DLD1 (cell line): ENCODE results near the gene UVRAG.
"Not testable (repeated sequence)": the region's sequence is repeated elsewhere in the genome, so short reads cannot be mapped to it uniquely, and the experiment has no call there.

Source experiments
- in situ Hi-C: cut with HindIII; loops from 2 replicates; pipeline ENCODE4 v1.10.0; 2017; ENCODE audit warnings: low sequenced_read_pairs

UVRAG gene

GRCh38 chr11:75873417-75874221 lies 58.6 kb downstream of the UVRAG start:
- in situ Hi-C loops: no loop called here

- in situ Hi-C loops: no loop called here
Observed at GRCh38 chr11:75874684-75875341, 59.8 kb downstream of the UVRAG start.

- in situ Hi-C loops: not testable (repeated sequence)
Observed at GRCh38 chr11:75877327-75877726, 62.3 kb downstream of the UVRAG start.

GRCh38 chr11:75877931-75878330 lies 62.9 kb downstream of the UVRAG start:
- in situ Hi-C loops: not testable (repeated sequence)

GRCh38 chr11:75878933-75879332 lies 63.9 kb downstream of the UVRAG start:
- in situ Hi-C loops: no loop called here

- in situ Hi-C loops: no loop called here
Observed at GRCh38 chr11:75879737-75880136, 64.7 kb downstream of the UVRAG start.

- in situ Hi-C loops: not testable (repeated sequence)
Observed at GRCh38 chr11:75880343-75880742, 65.3 kb downstream of the UVRAG start.

GRCh38 chr11:75884321-75884720 lies 69.3 kb downstream of the UVRAG start:
- in situ Hi-C loops: no loop called here

GRCh38 chr11:75888416-75888815 lies 73.4 kb downstream of the UVRAG start:
- in situ Hi-C loops: no loop called here

GRCh38 chr11:75891947-75892739 lies 77.1 kb downstream of the UVRAG start:
- in situ Hi-C loops: no loop called here

GRCh38 chr11:75893251-75893650 lies 78.2 kb downstream of the UVRAG start:
- in situ Hi-C loops: no loop called here

GRCh38 chr11:75894036-75894585 lies 79.1 kb downstream of the UVRAG start:
- in situ Hi-C loops: no loop called here

GRCh38 chr11:75896843-75897419 lies 81.9 kb downstream of the UVRAG start:
- in situ Hi-C loops: no loop called here

GRCh38 chr11:75898871-75899270 lies 83.9 kb downstream of the UVRAG start:
- in situ Hi-C loops: no loop called here

GRCh38 chr11:75899806-75900205 lies 84.8 kb downstream of the UVRAG start:
- in situ Hi-C loops: loop anchor here (25.0 kb wide), 1 partner anchor 337 kb away; no protein-coding TSS in a partner anchor

GRCh38 chr11:75900848-75901247 lies 85.8 kb downstream of the UVRAG start:
- in situ Hi-C loops: loop anchor here (25.0 kb wide), 1 partner anchor 336 kb away; no protein-coding TSS in a partner anchor

GRCh38 chr11:75902631-75903030 lies 87.6 kb downstream of the UVRAG start:
- in situ Hi-C loops: loop anchor here (25.0 kb wide), 1 partner anchor 335 kb away; no protein-coding TSS in a partner anchor

GRCh38 chr11:75903276-75903675 lies 88.3 kb downstream of the UVRAG start:
- in situ Hi-C loops: loop anchor here (25.0 kb wide), 1 partner anchor 334 kb away; no protein-coding TSS in a partner anchor

- in situ Hi-C loops: loop anchor here (25.0 kb wide), 1 partner anchor 332 kb away; no protein-coding TSS in a partner anchor
Observed at GRCh38 chr11:75905434-75905833, 90.4 kb downstream of the UVRAG start.

GRCh38 chr11:75907906-75908527 lies 93.0 kb downstream of the UVRAG start:
- in situ Hi-C loops: loop anchor here (25.0 kb wide), 1 partner anchor 329 kb away; no protein-coding TSS in a partner anchor
